Testis (tissue), 2 donors: ENCODE data around the gene LPIN1.

ENCODE experiments used
- POLR2A ChIP-seq: fragments of 450-650 bp; IDR thresholded peaks from one replicate; pipeline ENCODE4 v1.6.1; 2017; ENCODE audit warnings: antibody characterized with exemption, mild to moderate bottlenecking, moderate library complexity
- TF ChIP-seq, protein P1 (sequence below), 3 experiments: fragments of 450-650 bp in 2 of 3; fragments of 200-600 bp in 1 of 3; sonication (generic) in 1 of 3; IDR thresholded peaks; one replicate each; pipeline ENCODE4 v1.5.1; 2016 to 2019; ENCODE audit warnings: antibody characterized with exemption in 3 of 3, mild to moderate bottlenecking in 2 of 3, moderate library complexity in 1 of 3

DNA sequence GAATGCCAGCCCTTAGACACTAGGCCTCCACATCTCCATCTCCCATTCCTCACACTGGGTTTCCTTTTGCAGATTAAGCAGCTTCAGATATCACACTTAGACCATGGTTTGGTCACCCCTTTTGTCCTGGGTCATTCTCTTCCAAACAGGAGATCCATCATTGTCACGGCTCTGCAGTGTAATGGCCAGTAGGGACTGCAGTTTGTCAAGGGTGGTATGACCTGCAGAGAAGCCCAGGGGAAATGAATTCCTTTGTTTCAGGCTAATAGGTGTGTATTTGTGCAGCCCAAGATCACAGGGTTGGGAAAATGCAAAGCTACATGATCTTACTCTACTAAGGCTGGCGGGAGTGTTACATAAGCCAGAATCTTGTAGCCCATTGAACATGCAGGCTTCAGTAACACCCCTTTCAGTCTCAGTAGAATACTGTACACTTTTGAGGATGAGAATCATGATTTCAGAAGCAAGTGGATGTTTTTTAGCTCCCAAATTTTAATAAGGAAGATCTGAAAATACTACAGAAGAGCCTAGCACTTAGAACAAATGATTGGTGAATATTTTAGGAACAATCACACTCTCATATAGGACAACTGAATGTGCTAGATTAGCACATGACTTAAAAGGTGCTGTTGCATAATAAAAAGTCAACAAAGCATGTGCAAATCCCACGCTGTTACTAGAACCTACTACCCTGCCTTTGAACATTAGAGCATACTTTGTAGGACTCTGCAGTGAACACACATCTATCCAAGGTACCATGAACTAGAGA lies 24.0 kb upstream of the LPIN1 start:
- TF ChIP-seq, protein P1, sequence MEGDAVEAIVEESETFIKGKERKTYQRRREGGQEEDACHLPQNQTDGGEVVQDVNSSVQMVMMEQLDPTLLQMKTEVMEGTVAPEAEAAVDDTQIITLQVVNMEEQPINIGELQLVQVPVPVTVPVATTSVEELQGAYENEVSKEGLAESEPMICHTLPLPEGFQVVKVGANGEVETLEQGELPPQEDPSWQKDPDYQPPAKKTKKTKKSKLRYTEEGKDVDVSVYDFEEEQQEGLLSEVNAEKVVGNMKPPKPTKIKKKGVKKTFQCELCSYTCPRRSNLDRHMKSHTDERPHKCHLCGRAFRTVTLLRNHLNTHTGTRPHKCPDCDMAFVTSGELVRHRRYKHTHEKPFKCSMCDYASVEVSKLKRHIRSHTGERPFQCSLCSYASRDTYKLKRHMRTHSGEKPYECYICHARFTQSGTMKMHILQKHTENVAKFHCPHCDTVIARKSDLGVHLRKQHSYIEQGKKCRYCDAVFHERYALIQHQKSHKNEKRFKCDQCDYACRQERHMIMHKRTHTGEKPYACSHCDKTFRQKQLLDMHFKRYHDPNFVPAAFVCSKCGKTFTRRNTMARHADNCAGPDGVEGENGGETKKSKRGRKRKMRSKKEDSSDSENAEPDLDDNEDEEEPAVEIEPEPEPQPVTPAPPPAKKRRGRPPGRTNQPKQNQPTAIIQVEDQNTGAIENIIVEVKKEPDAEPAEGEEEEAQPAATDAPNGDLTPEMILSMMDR (IDR thresholded peaks at IDR 0.05) = no peak
- no peak for TF ChIP-seq POLR2A
